ENCODE measurements around the gene ANO5. TPM values are rescaled to one million over a fixed set of nuclear protein-coding genes. Genes with fewer than 3 reads are reported as not detected.

ANO5 gene
- total RNA-seq, 4 donors from 2014 or later: 0.40 to 0.81 (median 0.62) TPM

GRCh38 chr11:22177186-22177585, 15.7 kb upstream of the ANO5 start:
- no peak for DNase-seq (ENCODE audit: low spot score in 2 of 2)
- Histone ChIP-seq H3K4me1 (no peaks in the 10 kb centered on the region), H3K36me3 (no peaks in the 10 kb centered on the region), H3K4me3 (no peak overlapping the region), H3K27ac (no peak overlapping the region), H3K27me3 (no peaks in the 10 kb centered on the region), H3K9me3 (no peaks in the 10 kb centered on the region)
- 71% methylated on average over 4 of the region's 4 CpGs for WGBS
- TF ChIP-seq EP300 (IDR thresholded peaks at IDR 0.05) (no peak), POLR2AphosphoS5 (IDR thresholded peaks at IDR 0.05) (no peak), POLR2A (IDR thresholded peaks at IDR 0.05) (no peak), CTCF (IDR thresholded peaks at IDR 0.05) (no peak)

GRCh38 chr11:22179626-22180025, 13.3 kb upstream of the ANO5 start:
- H3K27ac ChIP-seq: no peak overlapping the region
- no peak for DNase-seq (ENCODE audit: low spot score in 2 of 2)
- TF ChIP-seq POLR2AphosphoS5 (IDR thresholded peaks at IDR 0.05) (no peak), POLR2A (IDR thresholded peaks at IDR 0.05) (no peak), EP300 (IDR thresholded peaks at IDR 0.05) (no peak), CTCF (IDR thresholded peaks at IDR 0.05) (no peak)
- H3K27me3 ChIP-seq: no peaks in the 10 kb centered on the region
- no peak overlapping the region for H3K4me3 ChIP-seq
- H3K9me3 ChIP-seq: no peaks in the 10 kb centered on the region
- H3K4me1 ChIP-seq: no peaks in the 10 kb centered on the region
- no peaks in the 10 kb centered on the region for H3K36me3 ChIP-seq

GRCh38 chr11:22180131-22180530, 12.8 kb upstream of the ANO5 start:
- no peak for DNase-seq (ENCODE audit: low spot score in 2 of 2)
- Histone ChIP-seq H3K4me1 (no peaks in the 10 kb centered on the region), H3K27me3 (no peaks in the 10 kb centered on the region), H3K27ac (no peak overlapping the region), H3K36me3 (no peaks in the 10 kb centered on the region), H3K9me3 (no peaks in the 10 kb centered on the region), H3K4me3 (no peak overlapping the region)
- no peak for TF ChIP-seq CTCF (IDR thresholded peaks at IDR 0.05)
- WGBS: 80% methylated on average over 3 of the region's 3 CpGs

- Histone ChIP-seq H3K36me3 (no peaks in the 10 kb centered on the region), H3K4me3 (no peak overlapping the region), H3K27ac (no peak overlapping the region), H3K9me3 (no peaks in the 10 kb centered on the region), H3K27me3 (peaks cover 14% of the 10 kb centered on the region), H3K4me1 (peaks cover 16% of the 10 kb centered on the region)
- no peak for DNase-seq (ENCODE audit: low spot score in 2 of 2)
- no peak for TF ChIP-seq CTCF (IDR thresholded peaks at IDR 0.05)
- no peak for TF ChIP-seq EP300 (IDR thresholded peaks at IDR 0.05)
- TF ChIP-seq POLR2AphosphoS5 (IDR thresholded peaks at IDR 0.05): no peak
- no peak for TF ChIP-seq POLR2A (IDR thresholded peaks at IDR 0.05)
- 34% methylated on average over 2 of the region's 2 CpGs for WGBS
These were observed 3.2 kb upstream of the ANO5 start for GRCh38 chr11:22189660-22190059.

- Histone ChIP-seq H3K4me1 (peaks cover 16% of the 10 kb centered on the region), H3K27ac (no peak overlapping the region), H3K27me3 (peaks cover 20% of the 10 kb centered on the region), H3K36me3 (no peaks in the 10 kb centered on the region), H3K9me3 (no peaks in the 10 kb centered on the region), H3K4me3 (no peak overlapping the region)
- 88% methylated on average over 7 of the region's 7 CpGs for WGBS
- no peak for TF ChIP-seq CTCF (IDR thresholded peaks at IDR 0.05)
- no peak for TF ChIP-seq POLR2A (IDR thresholded peaks at IDR 0.05)
- TF ChIP-seq EP300 (IDR thresholded peaks at IDR 0.05): no peak
- no peak for TF ChIP-seq POLR2AphosphoS5 (IDR thresholded peaks at IDR 0.05)
- DNase-seq (ENCODE audit: low spot score in 2 of 2): no peak
These were observed 1.9 kb upstream of the ANO5 start for GRCh38 chr11:22190827-22191463.
